Testis (tissue), 3 donors: ENCODE data around the gene AFF1. TPM values are rescaled to one million over a fixed set of nuclear protein-coding genes. Genes with fewer than 3 reads are reported as not detected.
"Not testable (repeated sequence)": the region's sequence is repeated elsewhere in the genome, so short reads cannot be mapped to it uniquely, and the experiment has no call there.

ENCODE experiments used
- DNase-seq: peaks from one replicate; pipeline ENCODE4 v3.0.0-alpha.2; 2019
- H3K27ac ChIP-seq, 2 donors: fragments of 200-600 bp; sonication (generic); one replicate each; pipeline ENCODE4 v1.5.1; 2019
- H3K27me3 ChIP-seq: fragments of 200-600 bp; sonication (generic); one replicate; pipeline ENCODE4 v1.5.1; 2019
- H3K36me3 ChIP-seq: fragments of 200-600 bp; sonication (generic); one replicate; pipeline ENCODE4 v1.5.1; 2017; ENCODE audit warnings: low read depth; ENCODE audit errors: missing control alignments
- H3K4me1 ChIP-seq: fragments of 200-600 bp; sonication (generic); one replicate; pipeline ENCODE4 v1.5.1; 2019
- H3K4me3 ChIP-seq, 2 donors: fragments of 200-600 bp; sonication (generic); one replicate each; pipeline ENCODE4 v1.5.1; 2017 to 2019
- H3K9me3 ChIP-seq: fragments of 200-600 bp; sonication (generic); one replicate; pipeline ENCODE4 v1.5.1; 2017
- CTCF ChIP-seq, 3 experiments: fragments of 450-650 bp in 2 of 3; fragments of 200-600 bp in 1 of 3; sonication (generic) in 1 of 3; IDR thresholded peaks; one replicate each; pipeline ENCODE4 v1.5.1; 2016 to 2019; ENCODE audit warnings: antibody characterized with exemption in 3 of 3, mild to moderate bottlenecking in 2 of 3, moderate library complexity in 1 of 3
- POLR2A ChIP-seq: fragments of 450-650 bp; IDR thresholded peaks from one replicate; pipeline ENCODE4 v1.6.1; 2017; ENCODE audit warnings: antibody characterized with exemption, mild to moderate bottlenecking, moderate library complexity
- WGBS, 2 donors: methylation state at CpG; one replicate each; pipeline ENCODE4 v1.1.5; 2018; 5-methylcytosine and 5-hydroxymethylcytosine counted together
- intact Hi-C: fragments of 100-400 bp; cut with DNase I; formaldehyde crosslinking; loops from one replicate; pipeline ENCODE4 v1.15.1; 2023; ENCODE audit warnings: low total_unique reads
- polyA plus RNA-seq: library from polyadenylated mRNA; stranded (reverse); fragments of 350-450 nt; fragmentation: Illumina TruSeq; extraction: RNeasy Lipid Tissue Mini Kit (QIAGEN cat#74804); gene quantifications from one replicate; pipeline ENCODE4 v1.2.3, GENCODE V29; 2014; ENCODE audit warnings: low read depth, low replicate concordance; ENCODE audit not compliant: insufficient read depth
- total RNA-seq, 2 donors: library from RNA; depleted of rRNA; stranded (reverse); fragments of >200 nt; gene quantifications; one replicate each; pipeline ENCODE4 v1.2.3, GENCODE V29; 2016

AFF1 gene
- total and polyA plus RNA-seq, 3 donors from 2014 or later, result 15.8 to 56.8 (median 53.6) TPM

GRCh38 chr4:87079967-87080366 is 145.2 kb downstream of the AFF1 start:
- 62 to 71% methylated on average over 2 of the region's 2 CpGs for WGBS, 2 donors
- TF ChIP-seq CTCF (IDR thresholded peaks at IDR 0.05) (no peak), POLR2A (no peak)
- DNase-seq, result no peak
- intact Hi-C loops, result no loop called here
- H3K4me1 ChIP-seq, result peaks cover 21% of the 10 kb centered on the region
- no peaks in the 10 kb centered on the region for H3K36me3 ChIP-seq
- no peaks in the 10 kb centered on the region for H3K27me3 ChIP-seq
- no peaks in the 10 kb centered on the region for H3K9me3 ChIP-seq
- no peak overlapping the region for H3K4me3 ChIP-seq
- H3K27ac ChIP-seq, result peak overlapping the region; percentile 40 to 63

- intact Hi-C loops, result no loop called here
- 69 to 78% methylated on average over 3 of the region's 3 CpGs for WGBS, 2 donors
- Histone ChIP-seq H3K4me1 (peaks cover 21% of the 10 kb centered on the region), H3K4me3 (no peak overlapping the region), H3K36me3 (no peaks in the 10 kb centered on the region), H3K9me3 (no peaks in the 10 kb centered on the region), H3K27ac (peak overlapping the region; percentile 40 to 63), H3K27me3 (no peaks in the 10 kb centered on the region)
- TF ChIP-seq POLR2A, result no peak
- TF ChIP-seq CTCF (IDR thresholded peaks at IDR 0.05), result no peak
- no peak for DNase-seq
These were observed 145.7 kb downstream of the AFF1 start for GRCh38 chr4:87080462-87080861.

- no peak overlapping the region for H3K4me3 ChIP-seq
- TF ChIP-seq POLR2A, result no peak
- no peak for TF ChIP-seq CTCF (IDR thresholded peaks at IDR 0.05)
- WGBS, 2 donors, result 51 to 61% methylated on average over 5 of the region's 5 CpGs
- peak overlapping the region in 1 of 2 donors; percentile 25 for H3K27ac ChIP-seq
- no peak for DNase-seq
- H3K36me3 ChIP-seq, result no peaks in the 10 kb centered on the region
- peaks cover 21% of the 10 kb centered on the region for H3K4me1 ChIP-seq
- H3K9me3 ChIP-seq, result no peaks in the 10 kb centered on the region
- intact Hi-C loops, result no loop called here
- H3K27me3 ChIP-seq, result no peaks in the 10 kb centered on the region
These were observed 147.0 kb downstream of the AFF1 start for GRCh38 chr4:87081826-87082225.

DNA sequence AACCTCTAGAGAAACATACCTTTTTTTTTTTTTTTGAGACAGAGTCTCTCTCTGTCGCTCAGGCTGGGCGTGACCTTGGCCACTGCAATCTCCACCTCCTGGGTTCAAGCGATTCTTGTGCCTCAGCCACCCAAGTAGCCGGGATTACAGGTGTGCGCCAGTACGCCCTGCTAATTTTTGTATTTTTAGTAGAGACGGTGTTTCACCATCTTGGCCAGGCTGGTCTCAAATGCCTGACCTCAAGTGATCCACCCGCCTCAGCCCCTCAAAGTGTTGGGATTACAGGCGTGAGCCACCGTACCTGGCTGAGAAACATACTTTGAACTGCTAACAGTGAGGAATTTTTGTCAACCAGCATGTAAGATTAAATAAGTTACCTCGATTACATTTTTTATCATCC is 150.9 kb downstream of the AFF1 start:
- H3K36me3 ChIP-seq, H3K27ac ChIP-seq: not testable (repeated sequence)

GRCh38 chr4:87086143-87086805 is 151.5 kb downstream of the AFF1 start:
- no peaks in the 10 kb centered on the region for H3K4me1 ChIP-seq

More for the DNA sequence above, 150.9 kb downstream of the AFF1 start:
- WGBS, 2 donors, result 93 to 97% methylated on average over 11 of the region's 11 CpGs
- intact Hi-C loops, DNase-seq, H3K4me1 ChIP-seq, H3K27me3 ChIP-seq, H3K4me3 ChIP-seq, H3K9me3 ChIP-seq: not testable (repeated sequence)

More at GRCh38 chr4:87086143-87086805, 151.5 kb downstream of the AFF1 start:
- WGBS, 2 donors, result 92 to 94% methylated on average over 12 of the region's 12 CpGs
- no peaks in the 10 kb centered on the region for H3K36me3 ChIP-seq
- no peaks in the 10 kb centered on the region for H3K27me3 ChIP-seq
- DNase-seq, result no peak
- H3K27ac ChIP-seq, result no peak overlapping the region
- intact Hi-C loops, result no loop called here
- H3K4me3 ChIP-seq, result no peak overlapping the region
- H3K9me3 ChIP-seq, result no peaks in the 10 kb centered on the region
- TF ChIP-seq POLR2A (no peak), CTCF (IDR thresholded peaks at IDR 0.05) (no peak)
